ENCODE data around the gene WDR88. TPM values are rescaled to one million over a fixed set of nuclear protein-coding genes. Genes with fewer than 3 reads are reported as not detected.

The WDR88 gene
- total RNA-seq, 3 donors from 2014 or later, result not detected

DNA sequence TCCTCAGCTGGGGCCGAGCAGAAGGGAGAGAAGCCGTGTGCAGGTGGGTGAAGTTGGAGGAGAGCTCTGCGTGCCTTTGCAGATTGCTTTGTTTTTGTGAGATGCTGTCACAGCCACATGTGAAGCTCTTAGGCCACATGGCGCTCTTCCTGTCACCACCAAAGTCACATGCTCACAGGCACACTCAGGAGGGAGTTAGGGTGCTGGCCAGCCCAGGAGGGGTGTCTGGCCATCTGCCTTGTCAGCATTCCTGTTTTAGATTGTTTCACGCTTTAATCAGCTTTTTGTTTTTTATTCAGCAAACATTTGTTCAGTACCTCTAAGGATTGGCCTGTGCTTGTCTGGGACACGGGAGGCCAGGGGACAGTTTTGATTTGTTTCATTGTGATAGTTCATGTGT lies 29.0 kb upstream of the WDR88 start:
- Histone ChIP-seq H3K27ac (no peak overlapping the region), H3K4me1 (no peaks in the 10 kb centered on the region), H3K36me3 (peaks cover 5% of the 10 kb centered on the region), H3K4me3 (no peak overlapping the region), H3K27me3 (no peaks in the 10 kb centered on the region), H3K9me3 (no peaks in the 10 kb centered on the region)
- DNase-seq (ENCODE audit: low spot score in 2 of 2), result no peak
- TF ChIP-seq, protein P1, sequence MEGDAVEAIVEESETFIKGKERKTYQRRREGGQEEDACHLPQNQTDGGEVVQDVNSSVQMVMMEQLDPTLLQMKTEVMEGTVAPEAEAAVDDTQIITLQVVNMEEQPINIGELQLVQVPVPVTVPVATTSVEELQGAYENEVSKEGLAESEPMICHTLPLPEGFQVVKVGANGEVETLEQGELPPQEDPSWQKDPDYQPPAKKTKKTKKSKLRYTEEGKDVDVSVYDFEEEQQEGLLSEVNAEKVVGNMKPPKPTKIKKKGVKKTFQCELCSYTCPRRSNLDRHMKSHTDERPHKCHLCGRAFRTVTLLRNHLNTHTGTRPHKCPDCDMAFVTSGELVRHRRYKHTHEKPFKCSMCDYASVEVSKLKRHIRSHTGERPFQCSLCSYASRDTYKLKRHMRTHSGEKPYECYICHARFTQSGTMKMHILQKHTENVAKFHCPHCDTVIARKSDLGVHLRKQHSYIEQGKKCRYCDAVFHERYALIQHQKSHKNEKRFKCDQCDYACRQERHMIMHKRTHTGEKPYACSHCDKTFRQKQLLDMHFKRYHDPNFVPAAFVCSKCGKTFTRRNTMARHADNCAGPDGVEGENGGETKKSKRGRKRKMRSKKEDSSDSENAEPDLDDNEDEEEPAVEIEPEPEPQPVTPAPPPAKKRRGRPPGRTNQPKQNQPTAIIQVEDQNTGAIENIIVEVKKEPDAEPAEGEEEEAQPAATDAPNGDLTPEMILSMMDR (IDR thresholded peaks at IDR 0.05), result no peak
- no peak for TF ChIP-seq POLR2A (IDR thresholded peaks at IDR 0.05)
- TF ChIP-seq POLR2AphosphoS5 (IDR thresholded peaks at IDR 0.05), result no peak
- intact Hi-C loops (cut with DNase I; ENCODE audit: low total_unique reads), result no loop called here

DNA sequence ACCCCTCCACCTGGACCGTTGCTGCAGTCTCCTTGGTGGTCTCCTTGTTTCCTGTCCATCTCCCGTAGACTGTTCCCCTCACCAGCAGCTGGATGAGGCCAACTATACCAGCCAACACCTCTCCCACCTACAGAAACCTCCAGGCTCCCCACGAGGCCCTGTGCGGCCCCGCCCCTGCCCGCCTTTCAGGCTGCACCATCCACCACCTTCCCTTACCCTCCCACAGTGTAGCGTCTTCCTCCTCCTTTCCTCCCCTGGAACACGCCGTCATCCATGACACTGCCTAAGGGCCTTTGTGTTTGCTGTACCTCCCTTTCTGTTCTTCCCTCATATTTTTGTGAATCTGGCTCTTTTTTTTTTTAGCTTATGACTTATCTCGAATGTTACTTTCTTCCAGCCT lies 23.8 kb upstream of the WDR88 start:
- TF ChIP-seq POLR2A (IDR thresholded peaks at IDR 0.05), result no peak
- TF ChIP-seq, protein P1 (IDR thresholded peaks at IDR 0.05), result no peak
- no peak for TF ChIP-seq POLR2AphosphoS5 (IDR thresholded peaks at IDR 0.05)
- H3K27ac ChIP-seq, result no peak overlapping the region
- no peaks in the 10 kb centered on the region for H3K4me1 ChIP-seq
- intact Hi-C loops (cut with DNase I; ENCODE audit: low total_unique reads), result loop anchor here (1.0 kb wide), 1 partner anchor 11 kb away; no protein-coding TSS in a partner anchor
- no peaks in the 10 kb centered on the region for H3K27me3 ChIP-seq
- no peak overlapping the region for H3K4me3 ChIP-seq
- no peaks in the 10 kb centered on the region for H3K9me3 ChIP-seq
- DNase-seq (ENCODE audit: low spot score in 2 of 2), result no peak
- H3K36me3 ChIP-seq, result no peaks in the 10 kb centered on the region

DNA sequence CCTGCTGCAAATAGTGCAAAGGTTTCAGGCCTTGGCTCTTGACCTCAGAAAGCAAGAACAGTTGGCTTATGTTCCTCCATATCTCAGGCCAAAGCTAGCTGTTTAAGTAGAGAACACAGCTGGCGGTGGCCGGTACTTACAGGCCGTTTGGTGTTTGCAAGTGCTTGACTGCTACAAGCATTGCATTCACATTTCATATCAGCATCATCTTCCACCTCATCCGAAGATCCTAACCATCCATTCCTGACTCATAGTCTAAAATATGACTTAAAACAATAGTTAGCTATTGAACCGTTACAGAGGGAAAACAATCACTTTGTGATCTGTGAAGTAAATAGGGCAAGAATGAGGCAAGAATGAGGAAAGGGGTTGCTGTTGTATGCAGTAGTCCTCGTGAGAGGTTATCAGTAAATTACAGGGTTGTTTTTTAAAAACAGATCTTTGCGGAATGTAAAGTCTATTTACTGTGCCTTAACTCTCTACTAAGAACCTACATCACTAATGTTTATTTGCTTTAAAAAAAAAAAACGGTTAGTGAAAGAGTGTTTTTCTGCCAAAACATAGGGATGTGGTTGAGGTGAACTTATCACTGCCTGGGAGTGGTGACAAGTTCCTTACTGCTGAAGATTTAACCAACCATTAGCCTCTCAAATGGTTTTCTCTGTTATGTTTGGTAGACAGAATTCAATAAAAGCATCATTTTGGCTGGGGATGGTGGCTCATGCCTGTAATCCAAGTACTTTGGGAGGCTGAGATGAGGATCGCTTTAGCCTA lies 21.6 kb upstream of the WDR88 start:
- DNase-seq (ENCODE audit: low spot score in 2 of 2), result no peak
- H3K4me3 ChIP-seq, result no peak overlapping the region
- H3K27me3 ChIP-seq, result no peaks in the 10 kb centered on the region
- no peaks in the 10 kb centered on the region for H3K4me1 ChIP-seq
- H3K36me3 ChIP-seq, result no peaks in the 10 kb centered on the region
- intact Hi-C loops (cut with DNase I; ENCODE audit: low total_unique reads), result no loop called here
- H3K9me3 ChIP-seq, result no peaks in the 10 kb centered on the region
- H3K27ac ChIP-seq, result no peak overlapping the region
- no peak for TF ChIP-seq POLR2A (IDR thresholded peaks at IDR 0.05)
- TF ChIP-seq POLR2AphosphoS5 (IDR thresholded peaks at IDR 0.05), result no peak
- TF ChIP-seq, protein P1 (IDR thresholded peaks at IDR 0.05), result no peak

DNA sequence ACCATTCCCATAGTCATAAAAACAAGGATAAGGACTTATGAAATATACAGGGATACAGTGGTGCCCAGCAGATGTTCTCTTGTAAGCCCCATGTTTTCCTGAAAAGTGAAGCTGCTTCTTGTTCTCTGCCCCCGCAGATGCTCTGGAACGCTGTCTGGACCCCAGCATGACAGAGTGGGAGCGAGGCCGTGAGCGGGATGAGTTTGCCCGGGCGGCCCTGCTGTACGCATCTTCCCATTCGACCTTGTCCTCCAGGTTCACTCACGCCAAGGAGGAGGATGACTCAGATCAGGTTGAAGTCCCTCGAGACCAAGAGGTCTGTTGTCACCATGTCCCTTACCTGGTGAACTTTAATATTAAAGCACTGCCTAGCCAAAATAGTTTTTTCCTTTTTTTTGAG lies 20.3 kb upstream of the WDR88 start:
- intact Hi-C loops (cut with DNase I; ENCODE audit: low total_unique reads), result no loop called here
- no peaks in the 10 kb centered on the region for H3K9me3 ChIP-seq
- no peaks in the 10 kb centered on the region for H3K4me1 ChIP-seq
- DNase-seq (ENCODE audit: low spot score in 2 of 2), result no peak
- TF ChIP-seq POLR2AphosphoS5 (IDR thresholded peaks at IDR 0.05) (no peak), POLR2A (IDR thresholded peaks at IDR 0.05) (no peak)
- TF ChIP-seq, protein P1 (IDR thresholded peaks at IDR 0.05), result no peak
- H3K4me3 ChIP-seq, result no peak overlapping the region
- H3K27me3 ChIP-seq, result no peaks in the 10 kb centered on the region
- no peak overlapping the region for H3K27ac ChIP-seq
- H3K36me3 ChIP-seq, result no peaks in the 10 kb centered on the region

DNA sequence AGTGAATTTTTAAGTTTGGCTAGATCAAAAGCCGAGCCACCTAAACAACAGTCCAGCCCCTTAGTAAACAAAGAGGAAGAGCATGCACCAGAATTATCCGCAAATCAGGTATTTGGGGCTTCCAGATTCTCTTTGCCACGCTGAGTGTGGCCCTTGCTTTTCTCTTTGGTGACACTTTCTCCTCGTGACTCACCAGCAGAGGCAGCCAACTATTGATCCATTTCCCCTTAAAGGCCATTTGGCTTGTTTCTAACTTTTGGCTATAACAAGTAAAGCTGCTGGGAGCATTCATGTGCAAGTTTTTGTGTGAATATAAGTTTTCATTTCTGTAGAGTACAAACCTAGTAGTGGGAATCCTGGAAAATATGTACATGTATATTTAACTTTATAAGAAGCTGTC lies 17.6 kb upstream of the WDR88 start:
- Histone ChIP-seq H3K4me1 (no peaks in the 10 kb centered on the region), H3K36me3 (no peaks in the 10 kb centered on the region), H3K9me3 (no peaks in the 10 kb centered on the region), H3K4me3 (no peak overlapping the region), H3K27me3 (no peaks in the 10 kb centered on the region), H3K27ac (no peak overlapping the region)
- DNase-seq (ENCODE audit: low spot score in 2 of 2), result no peak
- TF ChIP-seq POLR2AphosphoS5 (IDR thresholded peaks at IDR 0.05), result no peak
- TF ChIP-seq, protein P1 (IDR thresholded peaks at IDR 0.05), result no peak
- TF ChIP-seq POLR2A (IDR thresholded peaks at IDR 0.05), result no peak
- intact Hi-C loops (cut with DNase I; ENCODE audit: low total_unique reads), result no loop called here
